NCI-H1092 treated with DMSO at 0.1 percent for 48 hours (cell line): Measurements from ENCODE around the gene CDH4.
"Not testable (repeated sequence)": the region's sequence is repeated elsewhere in the genome, so short reads cannot be mapped to it uniquely, and the experiment has no call there.

ENCODE experiments used
- DNase-seq: peaks from one replicate; lab custom pipeline; 2025; lab: John Stamatoyannopoulos, UW

The CDH4 gene

GRCh38 chr20:61439251-61439650 lies 187.2 kb downstream of the CDH4 start:
- no peak for DNase-seq

- DNase-seq: no peak
These were observed 188.5 kb downstream of the CDH4 start for GRCh38 chr20:61440548-61441055.

GRCh38 chr20:61441537-61441936 lies 189.5 kb downstream of the CDH4 start:
- DNase-seq: no peak

GRCh38 chr20:61442075-61442670 lies 190.1 kb downstream of the CDH4 start:
- DNase-seq: no peak

- DNase-seq: no peak
These were observed 190.7 kb downstream of the CDH4 start for GRCh38 chr20:61442718-61443117.

GRCh38 chr20:61443443-61444126 lies 191.5 kb downstream of the CDH4 start:
- no peak for DNase-seq

GRCh38 chr20:61444637-61445036 lies 192.6 kb downstream of the CDH4 start:
- no peak for DNase-seq

GRCh38 chr20:61445138-61445537 lies 193.1 kb downstream of the CDH4 start:
- DNase-seq: no peak

- no peak for DNase-seq
These were observed 193.7 kb downstream of the CDH4 start for GRCh38 chr20:61445741-61446140.

- no peak for DNase-seq
These were observed 195.9 kb downstream of the CDH4 start for GRCh38 chr20:61447952-61448351.

GRCh38 chr20:61448386-61448785 lies 196.3 kb downstream of the CDH4 start:
- no peak for DNase-seq

- no peak for DNase-seq
These were observed 197.1 kb downstream of the CDH4 start for GRCh38 chr20:61449057-61449609.

- no peak for DNase-seq
These were observed 197.9 kb downstream of the CDH4 start for GRCh38 chr20:61449916-61450315.

GRCh38 chr20:61450549-61450948 lies 198.5 kb downstream of the CDH4 start:
- DNase-seq: no peak

GRCh38 chr20:61451009-61451408 lies 198.9 kb downstream of the CDH4 start:
- no peak for DNase-seq

GRCh38 chr20:61451953-61452352 lies 199.9 kb downstream of the CDH4 start:
- DNase-seq: no peak

GRCh38 chr20:61453219-61453618 lies 201.2 kb downstream of the CDH4 start:
- DNase-seq: no peak

GRCh38 chr20:61453623-61454022 lies 201.6 kb downstream of the CDH4 start:
- DNase-seq: not testable (repeated sequence)

- DNase-seq: no peak
These were observed 202.0 kb downstream of the CDH4 start for GRCh38 chr20:61454053-61454452.

GRCh38 chr20:61455508-61456215 lies 203.6 kb downstream of the CDH4 start:
- DNase-seq: no peak

GRCh38 chr20:61457725-61458124 lies 205.7 kb downstream of the CDH4 start:
- DNase-seq: no peak

GRCh38 chr20:61458146-61458746 lies 206.2 kb downstream of the CDH4 start:
- no peak for DNase-seq
